ENCODE measurements around the gene PMAIP1.

DNA sequence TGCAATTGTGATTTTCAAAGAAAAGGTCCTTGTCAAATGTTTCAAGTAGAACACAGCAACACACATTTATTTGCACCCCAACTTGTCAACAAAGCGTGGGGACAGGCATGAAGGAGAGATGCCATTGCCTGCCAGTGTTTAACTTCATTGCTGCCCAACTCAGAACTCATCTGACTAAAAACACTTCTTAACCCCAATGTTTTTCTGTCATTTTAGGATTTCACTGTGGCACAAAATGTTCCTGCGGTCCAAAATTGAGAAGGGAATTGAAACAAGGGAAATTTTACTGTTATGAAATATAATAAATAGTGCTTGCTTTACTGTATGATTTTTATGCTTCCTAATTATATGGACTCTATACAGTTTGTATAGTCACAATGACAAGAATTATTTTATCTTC is 45.7 kb downstream of the PMAIP1 start:
- TF ChIP-seq, protein P1, sequence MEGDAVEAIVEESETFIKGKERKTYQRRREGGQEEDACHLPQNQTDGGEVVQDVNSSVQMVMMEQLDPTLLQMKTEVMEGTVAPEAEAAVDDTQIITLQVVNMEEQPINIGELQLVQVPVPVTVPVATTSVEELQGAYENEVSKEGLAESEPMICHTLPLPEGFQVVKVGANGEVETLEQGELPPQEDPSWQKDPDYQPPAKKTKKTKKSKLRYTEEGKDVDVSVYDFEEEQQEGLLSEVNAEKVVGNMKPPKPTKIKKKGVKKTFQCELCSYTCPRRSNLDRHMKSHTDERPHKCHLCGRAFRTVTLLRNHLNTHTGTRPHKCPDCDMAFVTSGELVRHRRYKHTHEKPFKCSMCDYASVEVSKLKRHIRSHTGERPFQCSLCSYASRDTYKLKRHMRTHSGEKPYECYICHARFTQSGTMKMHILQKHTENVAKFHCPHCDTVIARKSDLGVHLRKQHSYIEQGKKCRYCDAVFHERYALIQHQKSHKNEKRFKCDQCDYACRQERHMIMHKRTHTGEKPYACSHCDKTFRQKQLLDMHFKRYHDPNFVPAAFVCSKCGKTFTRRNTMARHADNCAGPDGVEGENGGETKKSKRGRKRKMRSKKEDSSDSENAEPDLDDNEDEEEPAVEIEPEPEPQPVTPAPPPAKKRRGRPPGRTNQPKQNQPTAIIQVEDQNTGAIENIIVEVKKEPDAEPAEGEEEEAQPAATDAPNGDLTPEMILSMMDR (IDR thresholded peaks at IDR 0.05), result no peak
- TF ChIP-seq POLR2A (IDR thresholded peaks at IDR 0.05), result no peak
- no peak for TF ChIP-seq EP300 (IDR thresholded peaks at IDR 0.05)
